T47D (cell line): Measurements from ENCODE around the gene GPHA2.

Source experiments
- DNase-seq, 2 experiments: peaks; one replicate each; pipeline versions ENCODE4 v3.0.0 to v3.0.0-alpha.2; 2011 to 2012; ENCODE audit warnings: low read depth in 1 of 2, low spot score in 1 of 2
- JUND ChIP-seq: IDR thresholded peaks from 2 replicates; pipeline ENCODE4 v1.6.1; 2012; ENCODE audit warnings: low read depth
- in situ Hi-C: cut with HindIII; loops from 2 replicates; pipeline ENCODE4 v1.10.0; 2016; ENCODE audit warnings: low sequenced_read_pairs, low pct_unique_long_range_greater_than_20kb

Gene GPHA2

DNA sequence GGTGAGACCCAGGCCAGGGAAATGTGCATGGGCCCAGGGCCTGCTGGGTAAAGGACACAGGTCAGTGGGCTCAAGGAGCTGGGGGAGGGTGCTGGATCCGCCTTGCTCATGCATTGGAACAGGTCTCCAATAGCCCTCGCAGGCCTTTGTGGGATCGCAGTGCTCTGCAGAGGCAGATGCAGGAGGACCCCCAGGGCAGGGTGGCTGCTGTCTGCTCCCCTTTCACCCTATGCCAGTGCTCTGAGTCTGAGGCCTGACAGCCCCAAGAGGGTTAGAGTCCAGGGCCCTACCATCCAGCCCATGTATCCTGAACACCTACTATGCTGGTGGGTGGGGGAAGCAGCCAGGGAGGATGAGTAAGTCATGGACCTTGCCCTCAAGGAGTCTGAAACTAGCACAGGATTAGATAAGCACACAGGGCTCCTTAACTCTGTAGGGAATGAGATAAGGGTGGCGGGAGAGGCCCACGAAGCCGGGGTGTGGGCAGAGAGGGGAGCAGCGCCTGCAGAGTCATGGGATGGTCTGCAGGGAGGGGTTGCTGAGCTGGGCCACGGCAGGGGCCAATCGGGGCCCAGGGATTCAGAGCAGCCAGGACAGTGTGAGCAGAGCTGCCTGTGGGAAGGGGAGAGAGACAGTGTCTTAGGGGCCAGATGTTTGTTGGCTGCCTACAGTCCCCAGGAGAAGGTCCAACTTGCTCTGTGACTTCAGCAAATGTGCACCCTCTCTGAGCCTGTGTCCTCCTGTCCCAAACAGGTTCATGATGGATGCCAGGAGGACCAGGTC is 46.8 kb downstream of the GPHA2 start:
- TF ChIP-seq JUND: no peak
- in situ Hi-C loops: no loop called here
- DNase-seq: no peak

DNA sequence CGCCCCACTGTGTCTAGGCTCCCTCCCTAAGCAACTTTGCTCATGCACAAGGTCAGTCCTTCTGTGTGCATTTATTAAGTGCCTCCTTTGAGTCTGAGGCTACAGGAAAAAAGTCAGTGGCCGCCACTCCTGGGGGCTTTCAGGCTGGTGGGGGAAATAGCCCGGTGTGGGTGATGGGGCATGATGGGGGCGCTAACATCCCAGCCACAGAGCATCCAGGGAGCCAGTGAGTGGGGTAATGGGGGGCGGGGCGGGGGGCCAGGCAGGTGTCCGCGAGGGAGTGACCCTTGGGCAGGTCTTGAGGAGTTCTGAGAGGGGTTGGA is 47.3 kb downstream of the GPHA2 start:
- no peak for DNase-seq
- no peak for TF ChIP-seq JUND
- in situ Hi-C loops: no loop called here

DNA sequence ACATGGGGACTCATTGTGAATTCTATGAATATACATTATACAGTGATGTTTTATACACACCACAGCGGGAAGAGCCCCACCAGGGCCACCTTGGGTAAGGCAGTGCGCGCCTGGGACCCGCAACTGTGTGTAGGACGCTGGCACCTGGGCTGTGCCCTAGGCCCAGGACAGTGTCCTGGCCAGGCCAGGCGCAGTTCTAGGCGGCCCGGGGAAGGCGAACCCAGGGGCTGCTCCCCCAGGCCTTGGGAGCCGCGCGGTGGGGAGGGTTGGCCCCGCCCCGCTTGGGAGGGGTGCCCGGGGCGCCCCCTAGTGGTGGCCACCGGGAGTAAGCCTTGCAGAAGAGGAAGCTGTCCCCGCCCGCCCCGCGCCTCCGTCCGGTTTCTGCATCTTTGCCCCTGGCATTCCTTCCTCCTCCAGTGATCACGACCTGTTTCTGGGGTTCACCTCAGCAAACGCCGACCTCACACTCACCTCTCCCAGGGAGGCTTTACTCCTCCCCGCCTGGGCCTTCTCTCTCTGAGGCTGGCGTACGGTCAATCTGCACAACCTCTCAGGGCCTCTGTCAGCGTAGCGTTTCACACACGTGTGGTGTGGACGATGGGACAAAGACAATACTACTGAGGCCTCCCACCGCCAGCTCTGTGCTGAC is 47.8 kb downstream of the GPHA2 start:
- DNase-seq: peak; percentile 84 to 87
- TF ChIP-seq JUND: no peak
- in situ Hi-C loops: no loop called here

DNA sequence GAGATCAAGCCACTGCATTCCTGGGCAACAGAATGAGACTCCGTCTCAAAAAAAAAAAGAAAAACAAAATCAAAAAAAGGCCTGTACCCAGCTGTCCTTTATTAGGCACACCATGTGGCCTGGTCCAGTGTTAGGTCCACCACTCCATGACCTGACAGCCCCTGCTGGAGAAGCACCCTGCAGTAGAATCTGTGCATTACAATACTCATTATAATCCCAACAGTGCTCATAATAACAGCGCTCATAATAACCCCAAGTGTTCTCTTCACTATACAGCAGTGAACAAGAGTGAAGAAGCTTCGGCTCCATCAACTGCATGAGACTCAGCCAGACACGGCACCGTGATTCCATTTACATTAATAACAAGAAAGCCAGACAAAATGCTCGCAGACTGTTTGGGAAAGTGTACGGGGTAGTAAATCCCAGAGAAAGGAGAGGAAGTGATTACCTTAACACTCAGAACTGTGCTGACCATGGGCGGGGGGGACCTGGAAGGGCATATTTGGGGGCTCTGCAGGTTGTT is 48.4 kb downstream of the GPHA2 start:
- TF ChIP-seq JUND: no peak
- in situ Hi-C loops: no loop called here
- peak in 1 of 2 experiments; percentile 41 for DNase-seq

DNA sequence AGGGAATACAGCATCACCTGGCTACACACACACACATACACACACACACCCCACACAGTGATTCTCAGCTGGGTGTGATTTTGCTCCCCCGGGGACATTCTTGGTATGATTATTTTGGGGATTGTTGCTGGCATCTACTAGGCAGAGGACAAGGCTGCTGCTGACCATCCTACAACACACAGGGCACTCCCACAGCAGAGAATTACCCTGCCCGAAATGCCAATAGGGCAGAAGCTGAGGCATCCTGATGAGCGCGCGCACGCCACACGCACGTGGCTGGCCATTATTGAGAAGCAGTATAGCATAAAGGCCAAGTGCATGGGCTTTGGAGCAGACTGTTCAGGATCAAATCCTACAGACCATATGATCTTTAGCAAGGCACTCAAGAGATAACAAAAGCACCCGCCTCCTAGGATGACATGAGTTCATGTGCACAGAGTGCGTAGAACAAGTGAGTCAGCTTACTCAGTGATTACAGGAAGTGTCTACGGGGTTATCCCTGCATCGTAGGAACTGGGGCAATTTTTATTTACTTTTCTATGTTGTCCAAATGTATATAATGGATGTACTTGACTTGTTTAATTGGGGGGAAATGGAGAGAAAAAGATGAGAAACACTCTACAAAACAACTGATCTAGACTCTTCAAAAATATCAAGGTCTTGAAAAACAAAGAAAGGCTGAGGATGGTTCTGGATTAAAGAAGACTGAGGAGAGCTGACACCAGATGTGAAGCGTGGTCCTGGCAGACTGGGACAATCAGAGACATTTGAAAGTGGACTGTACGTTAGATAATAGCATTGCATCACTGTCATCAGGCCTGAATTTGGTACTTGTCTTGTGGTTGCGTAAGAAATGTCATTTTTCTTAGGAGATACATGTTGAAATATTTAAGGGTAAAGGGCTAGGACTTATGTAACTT is 50.1 kb downstream of the GPHA2 start:
- no peak for TF ChIP-seq JUND
- DNase-seq: no peak
- in situ Hi-C loops: no loop called here
